Neuronal stem cell (in vitro differentiated cells): ENCODE data around the gene PNISR.

Source experiments
- DNase-seq: peaks from one replicate; pipeline ENCODE4 v3.0.0-alpha.2; 2013; ENCODE audit warnings: low spot score
- H2AFZ ChIP-seq: one replicate; pipeline ENCODE4 v1.6.1; 2013; ENCODE audit warnings: mild to moderate bottlenecking, low read length, inconsistent platforms
- H2AK5ac ChIP-seq: 2 replicates; pipeline ENCODE4 v1.6.1; 2013; ENCODE audit warnings: low read depth, mild to moderate bottlenecking, inconsistent platforms, low read length, moderate library complexity, mixed read lengths
- H2BK120ac ChIP-seq: 2 replicates; pipeline ENCODE4 v1.6.1; 2013; ENCODE audit warnings: low read depth, mild to moderate bottlenecking, inconsistent platforms, low read length, moderate library complexity, mixed read lengths
- H2BK12ac ChIP-seq: one replicate; pipeline ENCODE4 v1.6.1; 2013; ENCODE audit warnings: low read length, inconsistent platforms
- H2BK15ac ChIP-seq: 2 replicates; pipeline ENCODE4 v1.6.1; 2013; ENCODE audit warnings: mild to moderate bottlenecking, low read length, inconsistent platforms, mixed read lengths
- H2BK5ac ChIP-seq: one replicate; pipeline ENCODE4 v1.6.1; 2013; ENCODE audit warnings: inconsistent platforms, mild to moderate bottlenecking, low read length, moderate library complexity
- H3K14ac ChIP-seq: one replicate; pipeline ENCODE4 v1.6.1; 2013; ENCODE audit warnings: low read length, inconsistent platforms
- H3K18ac ChIP-seq: 2 replicates; pipeline ENCODE4 v1.6.1; 2013; ENCODE audit warnings: low read length, inconsistent platforms
- H3K23ac ChIP-seq: 2 replicates; pipeline ENCODE4 v1.6.1; 2013; ENCODE audit warnings: low read depth, mild to moderate bottlenecking, mixed read lengths, low read length, inconsistent platforms; ENCODE audit not compliant: poor library complexity
- H3K27ac ChIP-seq: replicated peaks from 3 replicates; pipeline ENCODE4 v1.5.1; 2013; ENCODE audit warnings: low read length, inconsistent platforms
- H3K27me3 ChIP-seq, 3 experiments: 2 replicates each; pipeline ENCODE4 v1.6.1; 2013; ENCODE audit warnings: low read length in 3 of 3, mild to moderate bottlenecking in 2 of 3, inconsistent platforms in 1 of 3, low read depth in 1 of 3, mixed read lengths in 1 of 3, moderate library complexity in 1 of 3; ENCODE audit not compliant: control insufficient read depth in 3 of 3, insufficient read depth in 3 of 3
- H3K36me3 ChIP-seq, 2 donors: replicated peaks in 1 of 2; 2 replicates each; pipeline ENCODE4 v1.6.1; 2013; ENCODE audit warnings: low read length in 2 of 2; ENCODE audit not compliant: control insufficient read depth in 2 of 2, insufficient read depth in 2 of 2
- H3K4ac ChIP-seq: 2 replicates; pipeline ENCODE4 v1.6.1; 2013; ENCODE audit warnings: inconsistent platforms, mild to moderate bottlenecking, low read length, moderate library complexity
- H3K4me1 ChIP-seq, 2 donors: 1 replicate in 1 of 2; 2 replicates in 1 of 2; pipeline ENCODE4 v1.6.1; 2013; ENCODE audit warnings: low read length in 2 of 2, low read depth in 1 of 2; ENCODE audit not compliant: control insufficient read depth in 2 of 2, insufficient read depth in 1 of 2
- H3K4me2 ChIP-seq: one replicate; pipeline ENCODE4 v1.6.1; 2013; ENCODE audit warnings: mild to moderate bottlenecking, low read length, inconsistent platforms; ENCODE audit not compliant: insufficient read depth, poor library complexity, severe bottlenecking
- H3K4me3 ChIP-seq, 2 donors: 2 replicates each; pipeline ENCODE4 v1.5.1; 2013; ENCODE audit warnings: low read length in 2 of 2, mild to moderate bottlenecking in 2 of 2, inconsistent platforms in 1 of 2, moderate library complexity in 1 of 2
- H3K79me1 ChIP-seq: one replicate; pipeline ENCODE4 v1.6.1; 2013; ENCODE audit warnings: low read depth, mild to moderate bottlenecking, inconsistent platforms, low read length, moderate library complexity
- H3K9ac ChIP-seq: one replicate; pipeline ENCODE4 v1.6.1; 2013; ENCODE audit warnings: mild to moderate bottlenecking, low read depth, low read length, inconsistent platforms; ENCODE audit not compliant: poor library complexity
- H3K9me3 ChIP-seq, 2 donors: replicated peaks in 1 of 2; 2 replicates each; pipeline versions ENCODE3 to v1.6.1; 2013; ENCODE audit warnings: low read length in 2 of 2, mild to moderate bottlenecking in 2 of 2, inconsistent platforms in 1 of 2, low read depth in 1 of 2, mixed read lengths in 1 of 2, moderate library complexity in 1 of 2; ENCODE audit not compliant: control insufficient read depth in 2 of 2, insufficient read depth in 1 of 2
- H4K8ac ChIP-seq: one replicate; pipeline ENCODE4 v1.6.1; 2013; ENCODE audit warnings: low read depth, mild to moderate bottlenecking, inconsistent platforms, low read length, moderate library complexity
- H4K91ac ChIP-seq: one replicate; pipeline ENCODE4 v1.6.1; 2013; ENCODE audit warnings: low read length, low read depth, mild to moderate bottlenecking, inconsistent platforms; ENCODE audit not compliant: poor library complexity
- WGBS, 2 donors: extraction: QIAGEN DNeasy Blood & Tissue Kit; methylation state at CpG; one replicate each; pipeline ENCODE4 v1.1.7; 2013; ENCODE audit warnings: missing lambda C conversion rate in 2 of 2, mixed read lengths in 1 of 2; ENCODE audit not compliant: insufficient read length in 2 of 2, insufficient replicate concordance in 1 of 2; ENCODE audit errors: extremely low coverage in 2 of 2; 5-methylcytosine and 5-hydroxymethylcytosine counted together

PNISR gene

GRCh38 chr6:99350573-99350972 lies 74.5 kb downstream of the PNISR start:
- no peak overlapping the region for H3K27ac ChIP-seq
- H4K8ac ChIP-seq, result no peak overlapping the region
- no peak overlapping the region for H2AK5ac ChIP-seq
- H3K9ac ChIP-seq, result no peak overlapping the region
- WGBS, 2 donors, result no CpG with 5 or more reads among the region's 10 CpGs
- no peak overlapping the region for H2BK5ac ChIP-seq
- H3K18ac ChIP-seq, result no peak overlapping the region
- H3K4me1 ChIP-seq, result peaks cover 3 to 11% of the 10 kb centered on the region in 2 donors
- peaks cover 0 to 15% (median 4%) of the 10 kb centered on the region in 3 experiments for H3K27me3 ChIP-seq
- no peak overlapping the region for H4K91ac ChIP-seq
- no peak overlapping the region for H2BK12ac ChIP-seq
- H3K14ac ChIP-seq, result no peak overlapping the region
- no peak for DNase-seq
- no peaks in the 10 kb centered on the region for H3K79me1 ChIP-seq
- no peak overlapping the region for H3K23ac ChIP-seq
- no peak overlapping the region for H3K4me2 ChIP-seq
- peak overlapping the region; percentile 97 for H2AFZ ChIP-seq
- no peak overlapping the region for H3K4ac ChIP-seq
- no peaks in the 10 kb centered on the region for H3K36me3 ChIP-seq
- no peak overlapping the region for H2BK120ac ChIP-seq
- H3K4me3 ChIP-seq, result no peak overlapping the region
- H2BK15ac ChIP-seq, result no peak overlapping the region
- H3K9me3 ChIP-seq, result no peaks in the 10 kb centered on the region

- Histone ChIP-seq H2BK12ac (no peak within 1 kb of the TSS), H3K27ac (peak within 1 kb of the TSS; percentile 28), H2BK120ac (peak within 1 kb of the TSS; percentile 40), H3K9ac (peak within 1 kb of the TSS; percentile 82), H3K27me3 (peaks cover 0 to 15% (median 4%) of the 10 kb centered on the region in 3 experiments), H3K9me3 (no peaks in the 10 kb centered on the region), H4K91ac (peak within 1 kb of the TSS; percentile 24), H4K8ac (no peak within 1 kb of the TSS), H3K79me1 (no peaks in the 10 kb centered on the region), H3K23ac (peak within 1 kb of the TSS; percentile 48), H3K4me3 (peak within 1 kb of the TSS; percentile 73 to 95), H3K36me3 (no peaks in the 10 kb centered on the region), H3K4ac (no peak within 1 kb of the TSS), H3K18ac (peak within 1 kb of the TSS; percentile 97), H3K4me1 (peaks cover 3 to 11% of the 10 kb centered on the region in 2 donors), H3K4me2 (peak within 1 kb of the TSS; percentile 58), H2AK5ac (no peak within 1 kb of the TSS), H2AFZ (peak within 1 kb of the TSS; percentile 97), H3K14ac (no peak within 1 kb of the TSS), H2BK15ac (peak within 1 kb of the TSS; percentile 64), H2BK5ac (peak within 1 kb of the TSS; percentile 12)
- no CpG with 5 or more reads among the region's 108 CpGs for WGBS, 2 donors
- DNase-seq, result peak; percentile 50
These were observed 75.7 kb downstream of the PNISR start, which contains the start of gene FAXC for GRCh38 chr6:99349171-99350141. TSS of gene FAXC (minus strand) at chr6:99349674. CDS start at chr6:99349372, 302 bp downstream.

- H2BK5ac ChIP-seq, result peak overlapping the region; percentile 12
- no peak overlapping the region for H2BK15ac ChIP-seq
- no peak for DNase-seq
- no peaks in the 10 kb centered on the region for H3K79me1 ChIP-seq
- no peak overlapping the region for H2AK5ac ChIP-seq
- H4K8ac ChIP-seq, result no peak overlapping the region
- H3K14ac ChIP-seq, result no peak overlapping the region
- H4K91ac ChIP-seq, result peak overlapping the region; percentile 24
- H2BK12ac ChIP-seq, result no peak overlapping the region
- H3K9ac ChIP-seq, result peak overlapping the region; percentile 82
- no peak overlapping the region for H3K4ac ChIP-seq
- H3K9me3 ChIP-seq, result no peaks in the 10 kb centered on the region
- peaks cover 0 to 15% (median 4%) of the 10 kb centered on the region in 3 experiments for H3K27me3 ChIP-seq
- H3K4me1 ChIP-seq, result peaks cover 6 to 20% of the 10 kb centered on the region in 2 donors
- H2AFZ ChIP-seq, result peak overlapping the region; percentile 97
- WGBS, 2 donors, result no CpG with 5 or more reads among the region's 25 CpGs
- no peaks in the 10 kb centered on the region for H3K36me3 ChIP-seq
- peak overlapping the region; percentile 40 for H2BK120ac ChIP-seq
- H3K27ac ChIP-seq, result no peak overlapping the region
- no peak overlapping the region for H3K23ac ChIP-seq
- H3K18ac ChIP-seq, result peak overlapping the region; percentile 97
- peak overlapping the region; percentile 58 for H3K4me2 ChIP-seq
- peak overlapping the region; percentile 73 to 95 for H3K4me3 ChIP-seq
These were observed 76.6 kb downstream of the PNISR start for GRCh38 chr6:99348288-99349170.
